Panc1 (cell line): ENCODE data around the gene AGPAT4. TPM values are rescaled to one million over a fixed set of nuclear protein-coding genes. Genes with fewer than 3 reads are reported as not detected.

Source experiments
- ATAC-seq: fragments of 200-7000 bp; cut with Tn5 transposase; 2 replicates; pipeline ENCODE4 v1.9.1; 2020; ENCODE audit warnings: mild to moderate bottlenecking, moderate library complexity
- BruUV-seq: library from RNA; stranded (reverse); fragments of 400-500 nt; replicated peaks from 2 replicates; lab custom pipeline; 2021; lab: Mats Ljungman, UMichigan
- CTCF ChIA-PET: fragments of 300-600 bp; sonication (Branson Sonifier 250); formaldehyde crosslinking; loops from one replicate; lab custom pipeline; 2022; ENCODE audit warnings: antibody characterized with exemption; lab: Charles Lee
- POLR2A ChIA-PET: fragments of 300-600 bp; sonication (Branson Sonifier 250); formaldehyde crosslinking; loops from one replicate; lab custom pipeline; 2022; ENCODE audit warnings: antibody characterized with exemption; lab: Charles Lee
- DNase-seq: peaks from one replicate; pipeline ENCODE4 v3.0.0-alpha.2; 2010; ENCODE audit warnings: low read depth, low spot score
- H3K27ac ChIP-seq: 2 replicates; pipeline ENCODE4 v1.5.1; 2011; ENCODE audit warnings: mild to moderate bottlenecking, low read length, inconsistent platforms
- H3K27me3 ChIP-seq: fragments of 200-500 bp; sonication (Bioruptor generic); 2 replicates; pipeline ENCODE4 v1.6.0; 2014; ENCODE audit warnings: low read length, inconsistent platforms; ENCODE audit not compliant: control insufficient read depth, insufficient read depth
- H3K36me3 ChIP-seq: fragments of 200-500 bp; sonication (Bioruptor generic); 2 replicates; pipeline ENCODE4 v1.5.1; 2014; ENCODE audit warnings: inconsistent platforms, mild to moderate bottlenecking, low read length, moderate library complexity; ENCODE audit not compliant: control insufficient read depth, insufficient read depth
- H3K4me1 ChIP-seq: 2 replicates; pipeline ENCODE4 v1.5.1; 2011; ENCODE audit warnings: inconsistent platforms, mild to moderate bottlenecking, low read length, moderate library complexity; ENCODE audit not compliant: control insufficient read depth, insufficient read depth
- H3K4me3 ChIP-seq, 2 experiments: 2 replicates each; pipeline ENCODE4 v1.5.1; 2011 to 2012; ENCODE audit warnings: low read depth in 2 of 2, low read length in 2 of 2, mild to moderate bottlenecking in 2 of 2, inconsistent platforms in 1 of 2, moderate library complexity in 1 of 2
- H3K9me3 ChIP-seq: fragments of 200-500 bp; sonication (Bioruptor generic); 2 replicates; pipeline ENCODE4 v1.5.1; 2014; ENCODE audit warnings: low read depth, mild to moderate bottlenecking, inconsistent platforms, low read length, moderate library complexity; ENCODE audit not compliant: control insufficient read depth, insufficient read depth
- CTCF ChIP-seq: fragments of 450-650 bp; IDR thresholded peaks from 2 replicates; pipeline ENCODE4 v1.5.1; 2017; ENCODE audit warnings: mild to moderate bottlenecking
- POLR2AphosphoS5 ChIP-seq: IDR thresholded peaks from 2 replicates; pipeline ENCODE4 v1.6.1; 2012; ENCODE audit warnings: mild to moderate bottlenecking, low read depth, low read length, moderate library complexity
- REST ChIP-seq, 2 experiments: IDR thresholded peaks; 2 replicates each; pipeline ENCODE4 v1.6.1; 2011 to 2012; ENCODE audit warnings: low read depth in 2 of 2, control low read depth in 1 of 2, low read length in 1 of 2, mild to moderate bottlenecking in 1 of 2, moderate library complexity in 1 of 2; ENCODE audit not compliant: insufficient read depth in 1 of 2
- SIN3A ChIP-seq: IDR thresholded peaks from 2 replicates; pipeline ENCODE4 v1.6.1; 2012; ENCODE audit warnings: low read depth, mild to moderate bottlenecking, low read length, moderate library complexity, borderline replicate concordance; ENCODE audit not compliant: insufficient read depth
- TCF7L2 ChIP-seq: IDR thresholded peaks from 2 replicates; pipeline ENCODE4 v1.6.1; 2011; ENCODE audit warnings: mild to moderate bottlenecking, low read depth, low read length, inconsistent platforms
- in situ Hi-C: cut with HindIII; loops from 2 replicates; pipeline ENCODE4 v1.10.0; 2016; ENCODE audit warnings: low sequenced_read_pairs, low pct_unique_long_range_greater_than_20kb
- intact Hi-C: fragments of 100-400 bp; cut with micrococcal nuclease; formaldehyde crosslinking; loops from one replicate; pipeline ENCODE4 v1.10.0; 2022; ENCODE audit not compliant: unreplicated experiment
- total RNA-seq: library from RNA; stranded (reverse); gene quantifications from one replicate; pipeline ENCODE4 v1.2.1, GENCODE V29; 2021; ENCODE audit not compliant: unreplicated experiment

Gene AGPAT4
- total RNA-seq, 1 experiment from 2014 or later = 12.9 TPM

GRCh38 chr6:161228096-161228495, 45.8 kb downstream of the AGPAT4 start:
- Histone ChIP-seq H3K9me3 (no peaks in the 10 kb centered on the region), H3K4me1 (no peaks in the 10 kb centered on the region), H3K36me3 (no peaks in the 10 kb centered on the region), H3K27ac (no peak overlapping the region), H3K4me3 (no peak overlapping the region), H3K27me3 (no peaks in the 10 kb centered on the region)
- POLR2A ChIA-PET = no interaction called here
- DNase-seq (no peak), ATAC-seq (no peak)
- no TSS peak for BruUV-seq
- in situ Hi-C loops (no loop called here), intact Hi-C loops (no loop called here)
- CTCF ChIA-PET = interaction anchor here (0.7 kb wide), 1 partner anchor 164 kb away, joined by 9 read pairs; no protein-coding TSS in a partner anchor
- no peak for TF ChIP-seq CTCF
- no peak for TF ChIP-seq REST (IDR thresholded peaks at IDR 0.05; ENCODE audit: insufficient read depth in 1 of 2, low read depth in 2 of 2, low read length in 1 of 2)
- TF ChIP-seq TCF7L2 = no peak
- TF ChIP-seq POLR2AphosphoS5 = no peak
- no peak for TF ChIP-seq SIN3A

GRCh38 chr6:161227004-161227960, 46.6 kb downstream of the AGPAT4 start:
- DNase-seq = no peak
- Histone ChIP-seq H3K4me1 (no peaks in the 10 kb centered on the region), H3K27ac (no peak overlapping the region), H3K36me3 (no peaks in the 10 kb centered on the region), H3K4me3 (no peak overlapping the region), H3K27me3 (no peaks in the 10 kb centered on the region), H3K9me3 (no peaks in the 10 kb centered on the region)
- TF ChIP-seq REST (IDR thresholded peaks at IDR 0.05; ENCODE audit: insufficient read depth in 1 of 2, low read depth in 2 of 2, low read length in 1 of 2) (no peak), SIN3A (no peak), TCF7L2 (no peak), CTCF (no peak), POLR2AphosphoS5 (no peak)
- ChIA-PET CTCF (no interaction called here), POLR2A (no interaction called here)
- intact Hi-C loops = no loop called here
- in situ Hi-C loops = no loop called here
- no peak for ATAC-seq
- no TSS peak for BruUV-seq
